GM12878 (cell line): ENCODE measurements around the gene WDFY1. TPM values are rescaled to one million over a fixed set of nuclear protein-coding genes. Genes with fewer than 3 reads are reported as not detected.

Source experiments
- BACH1 ChIP-seq: fragments of 450-650 bp; IDR thresholded peaks from 2 replicates; pipeline ENCODE4 v1.6.1; 2017; ENCODE audit warnings: mild to moderate bottlenecking, borderline replicate concordance
- CBFB ChIP-seq: IDR thresholded peaks from 2 replicates; pipeline ENCODE4 v1.6.1; 2016; ENCODE audit warnings: antibody characterized with exemption, low read depth
- CHD2 ChIP-seq: IDR thresholded peaks from 2 replicates; pipeline ENCODE4 v1.6.1; 2011; ENCODE audit warnings: low read depth, low read length, improper control_type of control experiment, borderline replicate concordance
- CREM ChIP-seq: IDR thresholded peaks from 2 replicates; pipeline ENCODE4 v1.6.1; 2014; ENCODE audit warnings: antibody characterized with exemption, low read depth
- DPF2 ChIP-seq: fragments of 450-650 bp; IDR thresholded peaks from 2 replicates; pipeline ENCODE4 v1.6.1; 2017; ENCODE audit warnings: mild to moderate bottlenecking
- EP300 ChIP-seq, 2 experiments: fragments of 150-350 bp in 1 of 2; IDR thresholded peaks; 2 replicates each; pipeline ENCODE4 v1.6.1; 2011 to 2012; ENCODE audit warnings: low read depth in 2 of 2, low read length in 2 of 2, borderline replicate concordance in 1 of 2, improper control_type of control experiment in 1 of 2, inconsistent platforms in 1 of 2; ENCODE audit not compliant: control insufficient read depth in 1 of 2
- FOXK2 ChIP-seq: fragments of 450-650 bp; IDR thresholded peaks from 2 replicates; pipeline ENCODE4 v1.6.1; 2017; ENCODE audit warnings: mild to moderate bottlenecking, moderate library complexity
- GABPA ChIP-seq: IDR thresholded peaks from 2 replicates; pipeline ENCODE4 v1.6.1; 2014; ENCODE audit warnings: antibody characterized with exemption, low read depth, mild to moderate bottlenecking, inconsistent platforms
- GATAD2B ChIP-seq: fragments of 450-650 bp; conservative IDR thresholded peaks from 2 replicates; pipeline ENCODE4 v1.6.1; 2017; ENCODE audit warnings: low read depth, mild to moderate bottlenecking, moderate library complexity
- HDGF ChIP-seq: fragments of 450-650 bp; IDR thresholded peaks from 2 replicates; pipeline ENCODE4 v1.6.1; 2016; ENCODE audit warnings: antibody characterized with exemption
- KDM1A ChIP-seq: fragments of 200-600 bp; sonication (generic); IDR thresholded peaks from 2 replicates; pipeline ENCODE4 v1.6.1; 2016; ENCODE audit warnings: borderline replicate concordance
- MTA2 ChIP-seq: fragments of 450-650 bp; IDR thresholded peaks from 2 replicates; pipeline ENCODE4 v1.6.1; 2016; ENCODE audit warnings: low read depth, mild to moderate bottlenecking, moderate library complexity
- MTA3 ChIP-seq: IDR thresholded peaks from 2 replicates; pipeline ENCODE4 v1.6.1; 2012; ENCODE audit warnings: low read length, inconsistent platforms, borderline replicate concordance
- MXI1 ChIP-seq: fragments of 150-350 bp; IDR thresholded peaks from 2 replicates; pipeline ENCODE4 v1.6.1; 2011; ENCODE audit warnings: low read depth, mild to moderate bottlenecking, inconsistent platforms, low read length, improper control_type of control experiment
- NFYA ChIP-seq: IDR thresholded peaks from 2 replicates; pipeline ENCODE4 v1.6.1; 2011; ENCODE audit warnings: low read depth, mild to moderate bottlenecking, low read length, improper control_type of control experiment, borderline replicate concordance
- POLR2A ChIP-seq: IDR thresholded peaks from 2 replicates; pipeline ENCODE4 v1.6.1; 2011; ENCODE audit warnings: low read depth, mild to moderate bottlenecking, low read length
- POU2F2 ChIP-seq: IDR thresholded peaks from 3 replicates; pipeline ENCODE4 v1.6.1; 2011; ENCODE audit warnings: low read depth, mild to moderate bottlenecking, low read length, borderline replicate concordance
- SMAD5 ChIP-seq: IDR thresholded peaks from 2 replicates; pipeline ENCODE4 v1.6.1; 2016; ENCODE audit warnings: antibody characterized with exemption, low read depth
- SP1 ChIP-seq: IDR thresholded peaks from one replicate; pipeline ENCODE4 v1.6.1; 2011; ENCODE audit warnings: low read depth, low read length
- TCF7 ChIP-seq: IDR thresholded peaks from 2 replicates; pipeline ENCODE4 v1.6.1; 2014; ENCODE audit warnings: antibody characterized with exemption, borderline replicate concordance
- polyA plus RNA-seq, 11 experiments: library from polyadenylated mRNA; depleted of rRNA in 4 of 11; unstranded in 6 of 11; stranded (reverse) in 5 of 11; fragments of >200 nt; fragmentation: Nextera tagmentation in 4 of 11; fragmentation: Illumina TruSeq in 1 of 11; extraction: Ambion mirVana in 4 of 11; extraction: Trizol in 1 of 11; gene quantifications; 1 replicate in 1 of 11; 2 replicates in 10 of 11; pipeline versions ENCODE4 v1.2.1 to v1.2.3, GENCODE V29; 2011 to 2016; ENCODE audit warnings: inconsistent platforms in 2 of 11, missing spikeins in 2 of 11, low read depth in 1 of 11
- total RNA-seq, 4 experiments: library from RNA; depleted of rRNA in 3 of 4; stranded (reverse); fragments of >200 nt in 3 of 4; fragmentation: Illumina TruSeq in 1 of 4; extraction: Trizol in 1 of 4; gene quantifications; 2 replicates each; pipeline versions ENCODE4 v1.2.1 to v1.2.3, GENCODE V29; 2013 to 2021
- TF ChIP-seq, protein P1 (sequence below): fragments of 450-650 bp; IDR thresholded peaks from 2 replicates; pipeline ENCODE4 v1.6.1; 2017; ENCODE audit warnings: mild to moderate bottlenecking, low read depth, inconsistent platforms; ENCODE audit not compliant: poor library complexity, severe bottlenecking
- TF ChIP-seq, protein P2 (sequence below): IDR thresholded peaks from 2 replicates; pipeline ENCODE4 v1.6.1; 2012; ENCODE audit warnings: low read length, inconsistent platforms
- TF ChIP-seq, protein P3 (sequence below): fragments of 450-650 bp; IDR thresholded peaks from 2 replicates; pipeline ENCODE4 v1.6.1; 2016; ENCODE audit warnings: mild to moderate bottlenecking
- TF ChIP-seq, protein P4 (sequence below): fragments of 450-650 bp; conservative IDR thresholded peaks from 2 replicates; pipeline ENCODE4 v1.6.1; 2017; ENCODE audit warnings: mild to moderate bottlenecking, moderate library complexity

WDFY1 gene
- total and polyA plus RNA-seq, 10 of the 15 experiments (the other 5 are each of a cell fraction or from before 2014, with no cell fraction given) = 2.9 to 28.1 (median 13.1) TPM

DNA sequence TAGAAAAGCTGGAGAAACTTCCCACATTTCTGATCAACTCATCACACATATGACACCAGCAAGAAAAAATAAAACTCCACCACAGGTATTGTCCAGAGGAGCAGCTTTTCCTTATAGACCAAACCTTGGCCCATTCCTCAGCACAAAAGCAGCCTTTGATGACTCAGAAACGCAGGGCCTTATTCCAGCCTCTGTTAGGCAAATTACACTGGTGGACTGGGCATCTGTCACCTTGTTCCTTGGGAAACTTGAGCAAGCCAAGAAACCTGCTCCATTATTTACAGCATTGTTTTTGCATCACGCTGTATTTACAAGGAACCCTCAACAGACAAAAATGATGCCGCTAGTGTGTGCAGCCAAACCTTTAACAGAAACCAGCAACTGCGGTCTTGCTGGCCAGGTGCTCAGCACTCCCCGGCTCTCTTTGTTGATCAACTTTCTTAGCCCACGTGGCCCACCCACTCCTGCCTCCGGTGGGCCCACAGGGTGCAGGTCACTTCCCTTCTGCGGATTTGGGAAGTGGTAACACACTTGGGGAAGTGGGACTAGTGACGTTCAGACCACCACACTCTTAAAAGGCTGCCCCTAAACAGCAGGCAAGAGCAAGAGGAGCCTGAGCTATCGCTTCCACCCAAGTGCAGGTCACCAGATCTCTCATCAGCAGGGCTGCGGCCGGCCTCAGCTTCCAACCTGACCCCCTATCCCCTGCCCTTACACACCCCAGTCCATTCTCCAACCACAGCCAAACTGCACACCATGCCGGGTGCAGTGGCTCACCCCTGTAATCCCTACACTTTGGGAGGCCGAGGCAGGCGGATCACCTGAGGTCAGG, 109.2 kb downstream of the WDFY1 start (continued):
- TF ChIP-seq, protein P1, sequence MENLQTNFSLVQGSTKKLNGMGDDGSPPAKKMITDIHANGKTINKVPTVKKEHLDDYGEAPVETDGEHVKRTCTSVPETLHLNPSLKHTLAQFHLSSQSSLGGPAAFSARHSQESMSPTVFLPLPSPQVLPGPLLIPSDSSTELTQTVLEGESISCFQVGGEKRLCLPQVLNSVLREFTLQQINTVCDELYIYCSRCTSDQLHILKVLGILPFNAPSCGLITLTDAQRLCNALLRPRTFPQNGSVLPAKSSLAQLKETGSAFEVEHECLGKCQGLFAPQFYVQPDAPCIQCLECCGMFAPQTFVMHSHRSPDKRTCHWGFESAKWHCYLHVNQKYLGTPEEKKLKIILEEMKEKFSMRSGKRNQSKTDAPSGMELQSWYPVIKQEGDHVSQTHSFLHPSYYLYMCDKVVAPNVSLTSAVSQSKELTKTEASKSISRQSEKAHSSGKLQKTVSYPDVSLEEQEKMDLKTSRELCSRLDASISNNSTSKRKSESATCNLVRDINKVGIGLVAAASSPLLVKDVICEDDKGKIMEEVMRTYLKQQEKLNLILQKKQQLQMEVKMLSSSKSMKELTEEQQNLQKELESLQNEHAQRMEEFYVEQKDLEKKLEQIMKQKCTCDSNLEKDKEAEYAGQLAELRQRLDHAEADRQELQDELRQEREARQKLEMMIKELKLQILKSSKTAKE = peak; percentile 25
- TF ChIP-seq DPF2 (peak; percentile 86), NFYA (no peak), SP1 (peak; percentile 54), MTA3 (no peak; the same call in 1 of the 2 replicates), FOXK2 (peak; percentile 81), CHD2 (peak; percentile 79), CREM (peak; percentile 85; the same call in 1 of the 2 replicates), MTA2 (peak; percentile 74), GATAD2B (peak; percentile 69; the same call in 1 of the 2 replicates), GABPA (no peak), POLR2A (peak; percentile 56; the same call in 1 of the 2 replicates), CBFB (peak; percentile 56; the same call in 1 of the 2 replicates), EP300 (IDR thresholded peaks at IDR 0.05; ENCODE audit: borderline replicate concordance in 1 of 2, control insufficient read depth in 1 of 2, low read depth in 2 of 2, low read length in 2 of 2) (peak; percentile 78 to 93), MXI1 (peak; percentile 71), POU2F2 (peak; percentile 40; the same call in 1 of the 3 replicates), KDM1A (no peak), HDGF (peak; percentile 89; the same call in 1 of the 2 replicates), BACH1 (peak; percentile 69; the same call in 1 of the 2 replicates), SMAD5 (no peak), TCF7 (no peak)
- TF ChIP-seq, protein P2, sequence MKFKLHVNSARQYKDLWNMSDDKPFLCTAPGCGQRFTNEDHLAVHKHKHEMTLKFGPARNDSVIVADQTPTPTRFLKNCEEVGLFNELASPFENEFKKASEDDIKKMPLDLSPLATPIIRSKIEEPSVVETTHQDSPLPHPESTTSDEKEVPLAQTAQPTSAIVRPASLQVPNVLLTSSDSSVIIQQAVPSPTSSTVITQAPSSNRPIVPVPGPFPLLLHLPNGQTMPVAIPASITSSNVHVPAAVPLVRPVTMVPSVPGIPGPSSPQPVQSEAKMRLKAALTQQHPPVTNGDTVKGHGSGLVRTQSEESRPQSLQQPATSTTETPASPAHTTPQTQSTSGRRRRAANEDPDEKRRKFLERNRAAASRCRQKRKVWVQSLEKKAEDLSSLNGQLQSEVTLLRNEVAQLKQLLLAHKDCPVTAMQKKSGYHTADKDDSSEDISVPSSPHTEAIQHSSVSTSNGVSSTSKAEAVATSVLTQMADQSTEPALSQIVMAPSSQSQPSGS = peak; percentile 75; the same call in 1 of the 2 replicates
- TF ChIP-seq, protein P3, sequence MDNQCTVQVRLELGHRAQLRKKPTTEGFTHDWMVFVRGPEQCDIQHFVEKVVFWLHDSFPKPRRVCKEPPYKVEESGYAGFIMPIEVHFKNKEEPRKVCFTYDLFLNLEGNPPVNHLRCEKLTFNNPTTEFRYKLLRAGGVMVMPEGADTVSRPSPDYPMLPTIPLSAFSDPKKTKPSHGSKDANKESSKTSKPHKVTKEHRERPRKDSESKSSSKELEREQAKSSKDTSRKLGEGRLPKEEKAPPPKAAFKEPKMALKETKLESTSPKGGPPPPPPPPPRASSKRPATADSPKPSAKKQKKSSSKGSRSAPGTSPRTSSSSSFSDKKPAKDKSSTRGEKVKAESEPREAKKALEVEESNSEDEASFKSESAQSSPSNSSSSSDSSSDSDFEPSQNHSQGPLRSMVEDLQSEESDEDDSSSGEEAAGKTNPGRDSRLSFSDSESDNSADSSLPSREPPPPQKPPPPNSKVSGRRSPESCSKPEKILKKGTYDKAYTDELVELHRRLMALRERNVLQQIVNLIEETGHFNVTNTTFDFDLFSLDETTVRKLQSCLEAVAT = peak; percentile 100
- TF ChIP-seq, protein P4, sequence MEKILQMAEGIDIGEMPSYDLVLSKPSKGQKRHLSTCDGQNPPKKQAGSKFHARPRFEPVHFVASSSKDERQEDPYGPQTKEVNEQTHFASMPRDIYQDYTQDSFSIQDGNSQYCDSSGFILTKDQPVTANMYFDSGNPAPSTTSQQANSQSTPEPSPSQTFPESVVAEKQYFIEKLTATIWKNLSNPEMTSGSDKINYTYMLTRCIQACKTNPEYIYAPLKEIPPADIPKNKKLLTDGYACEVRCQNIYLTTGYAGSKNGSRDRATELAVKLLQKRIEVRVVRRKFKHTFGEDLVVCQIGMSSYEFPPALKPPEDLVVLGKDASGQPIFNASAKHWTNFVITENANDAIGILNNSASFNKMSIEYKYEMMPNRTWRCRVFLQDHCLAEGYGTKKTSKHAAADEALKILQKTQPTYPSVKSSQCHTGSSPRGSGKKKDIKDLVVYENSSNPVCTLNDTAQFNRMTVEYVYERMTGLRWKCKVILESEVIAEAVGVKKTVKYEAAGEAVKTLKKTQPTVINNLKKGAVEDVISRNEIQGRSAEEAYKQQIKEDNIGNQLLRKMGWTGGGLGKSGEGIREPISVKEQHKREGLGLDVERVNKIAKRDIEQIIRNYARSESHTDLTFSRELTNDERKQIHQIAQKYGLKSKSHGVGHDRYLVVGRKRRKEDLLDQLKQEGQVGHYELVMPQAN = no peak
